CD4-positive, CD25-positive, alpha-beta regulatory T cell (primary cell): ENCODE measurements around the gene KCNQ5. TPM values are rescaled to one million over a fixed set of nuclear protein-coding genes. Genes with fewer than 3 reads are reported as not detected.

Experiments used
- ATAC-seq, 2 donors: fragments of 150-1000 bp; cut with Tn5 transposase; one replicate each; pipeline ENCODE4 v1.10.0; 2021; ENCODE audit warnings: low read depth in 2 of 2, moderate number of reproducible peaks in 2 of 2, moderate library complexity in 1 of 2
- DNase-seq, 3 donors: peaks; one replicate each; pipeline versions ENCODE4 v3.0.0 to v3.0.0-alpha.2; 2012 to 2022; ENCODE audit warnings: mixed read lengths in 1 of 3
- H3K27ac ChIP-seq: one replicate; pipeline ENCODE4 v1.7.0; 2013; ENCODE audit warnings: mild to moderate bottlenecking, low read length; ENCODE audit not compliant: insufficient read depth, poor library complexity, severe bottlenecking
- H3K27me3 ChIP-seq: one replicate; pipeline ENCODE4 v1.7.0; 2013; ENCODE audit warnings: low read length; ENCODE audit not compliant: control insufficient read depth, insufficient read depth
- H3K36me3 ChIP-seq: one replicate; pipeline ENCODE4 v1.7.0; 2013; ENCODE audit warnings: mild to moderate bottlenecking, low read length, moderate library complexity; ENCODE audit not compliant: control insufficient read depth, insufficient read depth
- H3K4me1 ChIP-seq: 2 replicates; pipeline ENCODE4 v1.7.0; 2013; ENCODE audit warnings: mild to moderate bottlenecking, low read length; ENCODE audit not compliant: insufficient read depth, control insufficient read depth, poor library complexity, severe bottlenecking
- H3K4me3 ChIP-seq: one replicate; pipeline ENCODE4 v1.7.0; 2013; ENCODE audit warnings: low read depth, mild to moderate bottlenecking, low read length, moderate library complexity
- H3K9me3 ChIP-seq, 2 experiments: 1 replicate in 1 of 2; 2 replicates in 1 of 2; pipeline ENCODE4 v1.7.0; 2013; ENCODE audit warnings: low read length in 2 of 2, mild to moderate bottlenecking in 1 of 2, moderate library complexity in 1 of 2; ENCODE audit not compliant: control insufficient read depth in 2 of 2
- H3K27ac Mint-ChIP-seq, 3 donors: one replicate each; pipeline ENCODE4 v1.8.0; 2020 to 2022; ENCODE audit warnings: mild to moderate bottlenecking in 3 of 3, mixed read lengths in 3 of 3, moderate library complexity in 2 of 3
- H3K27me3 Mint-ChIP-seq: one replicate; pipeline ENCODE4 v1.8.0; 2022; ENCODE audit warnings: mild to moderate bottlenecking, mixed read lengths
- H3K36me3 Mint-ChIP-seq: one replicate; pipeline ENCODE4 v1.8.0; 2020; ENCODE audit warnings: mixed read lengths
- H3K4me1 Mint-ChIP-seq, 4 donors: one replicate each; pipeline ENCODE4 v1.8.0; 2020 to 2022; ENCODE audit warnings: mixed read lengths in 4 of 4, mild to moderate bottlenecking in 1 of 4
- H3K4me3 Mint-ChIP-seq, 4 donors: one replicate each; pipeline ENCODE4 v1.8.0; 2020 to 2022; ENCODE audit warnings: mild to moderate bottlenecking in 4 of 4, mixed read lengths in 4 of 4, moderate library complexity in 3 of 4
- H3K9me3 Mint-ChIP-seq, 7 donors: one replicate each; pipeline ENCODE4 v1.8.0; 2020 to 2022; ENCODE audit warnings: mixed read lengths in 7 of 7, mild to moderate bottlenecking in 3 of 7, moderate library complexity in 2 of 7
- polyA plus RNA-seq, 4 donors: library from polyadenylated mRNA; unstranded; fragments of 300-500 nt; fragmentation: Illumina TruSeq; gene quantifications; one replicate each; pipeline ENCODE4 v1.2.3, GENCODE V29; 2021
- total RNA-seq: library from RNA; stranded (reverse); gene quantifications from one replicate; pipeline ENCODE4 v1.2.3, GENCODE V29; 2022

Gene KCNQ5
- total and polyA plus RNA-seq, 5 donors from 2014 or later: 0.45 to 2.5 (median 1.8) TPM

- Histone ChIP-seq H3K9me3 (no peaks in the 10 kb centered on the region), H3K27me3 (no peaks in the 10 kb centered on the region), H3K4me3 (no peak overlapping the region), H3K36me3 (no peaks in the 10 kb centered on the region), H3K4me1 (no peaks in the 10 kb centered on the region), H3K27ac (no peak overlapping the region)
- no peak for DNase-seq
- no peak overlapping the region for H3K4me3 Mint-ChIP-seq
- no peaks in the 10 kb centered on the region for H3K9me3 Mint-ChIP-seq
- H3K36me3 Mint-ChIP-seq: no peaks in the 10 kb centered on the region
- no peak overlapping the region for H3K27ac Mint-ChIP-seq
- no peak for ATAC-seq
- H3K27me3 Mint-ChIP-seq: no peaks in the 10 kb centered on the region
- peaks cover 0 to 9% (median 5%) of the 10 kb centered on the region in 4 donors for H3K4me1 Mint-ChIP-seq
These were observed 194.2 kb downstream of the KCNQ5 start for GRCh38 chr6:72816022-72816421.

GRCh38 chr6:72817208-72817607, 195.3 kb downstream of the KCNQ5 start:
- H3K9me3 ChIP-seq: no peaks in the 10 kb centered on the region
- DNase-seq (no peak), ATAC-seq (no peak)
- Mint-ChIP-seq H3K4me3 (no peak overlapping the region), H3K9me3 (no peaks in the 10 kb centered on the region), H3K36me3 (no peaks in the 10 kb centered on the region), H3K27me3 (no peaks in the 10 kb centered on the region), H3K4me1 (peaks cover 0 to 9% (median 5%) of the 10 kb centered on the region in 4 donors), H3K27ac (no peak overlapping the region)
- no peak overlapping the region for H3K27ac ChIP-seq
- H3K4me1 ChIP-seq: no peaks in the 10 kb centered on the region
- no peaks in the 10 kb centered on the region for H3K27me3 ChIP-seq
- H3K36me3 ChIP-seq: no peaks in the 10 kb centered on the region
- H3K4me3 ChIP-seq: no peak overlapping the region

- H3K27ac Mint-ChIP-seq: no peak overlapping the region
- peak in 1 of 3 donors; percentile 16 for DNase-seq
These were observed 197.7 kb downstream of the KCNQ5 start for GRCh38 chr6:72819609-72820008.

GRCh38 chr6:72820153-72820552, 198.3 kb downstream of the KCNQ5 start:
- ATAC-seq: no peak
- no peaks in the 10 kb centered on the region for H3K27me3 Mint-ChIP-seq
- H3K27me3 ChIP-seq: no peaks in the 10 kb centered on the region
- H3K9me3 Mint-ChIP-seq: no peaks in the 10 kb centered on the region
- H3K4me3 Mint-ChIP-seq: no peak overlapping the region
- peaks cover 0 to 2% (median 0%) of the 10 kb centered on the region in 4 donors for H3K4me1 Mint-ChIP-seq
- no peaks in the 10 kb centered on the region for H3K4me1 ChIP-seq
- no peaks in the 10 kb centered on the region for H3K36me3 ChIP-seq
- no peak overlapping the region for H3K4me3 ChIP-seq
- DNase-seq: no peak
- H3K27ac ChIP-seq: no peak overlapping the region
- H3K9me3 ChIP-seq: no peaks in the 10 kb centered on the region
- no peaks in the 10 kb centered on the region for H3K36me3 Mint-ChIP-seq
- H3K27ac Mint-ChIP-seq: no peak overlapping the region

More at GRCh38 chr6:72819609-72820008, 197.7 kb downstream of the KCNQ5 start:
- H3K36me3 ChIP-seq: no peaks in the 10 kb centered on the region
- Mint-ChIP-seq H3K4me1 (peaks cover 0 to 2% (median 0%) of the 10 kb centered on the region in 4 donors), H3K9me3 (no peaks in the 10 kb centered on the region), H3K27me3 (no peaks in the 10 kb centered on the region), H3K4me3 (no peak overlapping the region), H3K36me3 (no peaks in the 10 kb centered on the region)
- H3K4me1 ChIP-seq: no peaks in the 10 kb centered on the region
- no peak for ATAC-seq
- H3K9me3 ChIP-seq: no peaks in the 10 kb centered on the region
- no peaks in the 10 kb centered on the region for H3K27me3 ChIP-seq
- no peak overlapping the region for H3K27ac ChIP-seq
- H3K4me3 ChIP-seq: no peak overlapping the region

- Histone ChIP-seq H3K36me3 (no peaks in the 10 kb centered on the region), H3K9me3 (no peaks in the 10 kb centered on the region), H3K27me3 (no peaks in the 10 kb centered on the region), H3K27ac (no peak overlapping the region), H3K4me3 (no peak overlapping the region), H3K4me1 (no peaks in the 10 kb centered on the region)
- Mint-ChIP-seq H3K4me1 (no peaks in the 10 kb centered on the region), H3K36me3 (no peaks in the 10 kb centered on the region), H3K9me3 (no peaks in the 10 kb centered on the region), H3K27ac (no peak overlapping the region), H3K27me3 (no peaks in the 10 kb centered on the region), H3K4me3 (no peak overlapping the region)
- ATAC-seq: no peak
- DNase-seq: no peak
These were observed 199.0 kb downstream of the KCNQ5 start for GRCh38 chr6:72820906-72821305.

GRCh38 chr6:72822023-72822422, 200.2 kb downstream of the KCNQ5 start:
- H3K9me3 Mint-ChIP-seq: peaks cover 0 to 2% (median 0%) of the 10 kb centered on the region in 7 donors
- DNase-seq: no peak
- Histone ChIP-seq H3K9me3 (no peaks in the 10 kb centered on the region), H3K36me3 (no peaks in the 10 kb centered on the region), H3K4me3 (no peak overlapping the region), H3K27me3 (no peaks in the 10 kb centered on the region), H3K27ac (no peak overlapping the region), H3K4me1 (no peaks in the 10 kb centered on the region)
- no peak overlapping the region for H3K4me3 Mint-ChIP-seq
- no peaks in the 10 kb centered on the region for H3K27me3 Mint-ChIP-seq
- no peak for ATAC-seq
- no peaks in the 10 kb centered on the region for H3K4me1 Mint-ChIP-seq
- H3K36me3 Mint-ChIP-seq: no peaks in the 10 kb centered on the region
- H3K27ac Mint-ChIP-seq: no peak overlapping the region

- no peaks in the 10 kb centered on the region for H3K4me1 ChIP-seq
These were observed 200.8 kb downstream of the KCNQ5 start for GRCh38 chr6:72822691-72823090.

GRCh38 chr6:72824833-72825232, 203.0 kb downstream of the KCNQ5 start:
- no peak overlapping the region for H3K27ac ChIP-seq
- no peaks in the 10 kb centered on the region for H3K36me3 ChIP-seq
- Mint-ChIP-seq H3K9me3 (peaks cover 0 to 3% (median 2%) of the 10 kb centered on the region in 7 donors), H3K4me1 (no peaks in the 10 kb centered on the region), H3K27me3 (no peaks in the 10 kb centered on the region), H3K4me3 (no peak overlapping the region), H3K36me3 (peaks cover 4% of the 10 kb centered on the region), H3K27ac (no peak overlapping the region)
- ATAC-seq: no peak
- no peaks in the 10 kb centered on the region for H3K27me3 ChIP-seq
- H3K4me3 ChIP-seq: no peak overlapping the region
- no peak for DNase-seq
- H3K9me3 ChIP-seq: no peaks in the 10 kb centered on the region
- no peaks in the 10 kb centered on the region for H3K4me1 ChIP-seq

More at GRCh38 chr6:72822691-72823090, 200.8 kb downstream of the KCNQ5 start:
- H3K36me3 ChIP-seq: no peaks in the 10 kb centered on the region
- Mint-ChIP-seq H3K27ac (no peak overlapping the region), H3K4me1 (no peaks in the 10 kb centered on the region), H3K27me3 (no peaks in the 10 kb centered on the region), H3K4me3 (no peak overlapping the region), H3K36me3 (no peaks in the 10 kb centered on the region), H3K9me3 (peaks cover 0 to 2% (median 0%) of the 10 kb centered on the region in 7 donors)
- no peak overlapping the region for H3K4me3 ChIP-seq
- ATAC-seq (no peak), DNase-seq (no peak)
- H3K27me3 ChIP-seq: no peaks in the 10 kb centered on the region
- H3K9me3 ChIP-seq: no peaks in the 10 kb centered on the region
- H3K27ac ChIP-seq: no peak overlapping the region
